ENCODE data around the gene IGSF3. TPM values are rescaled to one million over a fixed set of nuclear protein-coding genes. Genes with fewer than 3 reads are reported as not detected.

IGSF3 gene
- total RNA-seq, 1 donor from 2014 or later = 2.1 TPM

DNA sequence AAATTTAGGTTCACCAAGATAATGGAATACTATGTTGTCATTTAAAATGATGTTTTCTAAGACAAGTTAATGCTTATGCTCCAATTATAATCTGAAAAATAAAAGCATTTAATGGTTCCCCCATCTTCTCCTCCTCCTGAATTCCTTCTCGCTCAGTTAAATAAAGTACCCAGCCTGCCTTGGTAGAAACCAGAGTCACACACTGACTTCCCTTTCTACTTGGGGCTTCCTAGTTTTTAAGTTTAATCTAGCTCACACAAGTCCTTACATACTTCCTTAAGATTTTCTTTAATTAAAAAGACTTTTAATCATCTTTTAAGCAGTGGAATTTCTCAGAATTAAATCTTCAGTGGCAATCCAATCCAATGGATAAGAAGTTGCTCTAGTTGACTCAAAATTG is 129.6 kb downstream of the IGSF3 start:
- intact Hi-C loops (cut with micrococcal nuclease) = no loop called here

DNA sequence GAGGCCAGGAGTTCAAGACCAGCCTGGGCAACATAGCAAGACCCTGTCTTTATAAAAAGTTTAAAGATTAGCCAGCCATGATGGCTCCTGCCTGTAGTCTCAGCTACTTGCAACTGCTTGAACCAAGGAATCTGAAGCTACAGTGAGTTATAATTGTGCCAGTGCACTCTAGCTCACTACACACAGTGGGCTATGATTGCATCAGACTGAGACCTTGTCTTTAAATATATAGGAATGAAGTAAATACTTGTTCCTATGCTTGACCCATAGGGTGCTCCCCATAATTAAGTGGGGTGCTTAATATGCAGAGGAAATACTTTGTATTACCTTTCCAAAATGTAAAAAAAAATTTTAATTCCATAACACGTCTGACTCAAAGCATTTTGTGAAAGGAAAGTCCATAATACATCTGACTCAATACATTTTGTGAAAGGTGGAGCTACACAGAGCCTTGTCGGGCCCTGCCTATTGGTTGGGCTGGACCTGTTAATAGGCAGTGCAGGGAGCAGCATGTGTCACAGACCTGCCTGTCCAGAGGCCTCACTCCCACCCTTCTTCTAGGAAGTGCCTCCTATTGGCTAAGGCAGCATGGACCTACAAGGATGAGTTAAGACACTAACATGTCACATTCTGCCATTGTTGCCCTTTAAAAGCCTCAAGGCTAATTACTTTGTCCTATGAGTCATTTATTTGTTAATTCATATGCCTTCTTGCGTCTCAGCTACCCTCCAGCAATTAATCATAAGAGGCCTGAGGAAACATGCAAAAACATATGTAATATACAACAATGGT is 130.3 kb downstream of the IGSF3 start:
- no peak overlapping the region for H3K27ac Mint-ChIP-seq
- intact Hi-C loops (cut with micrococcal nuclease) = no loop called here
- H3K9me3 Mint-ChIP-seq = peaks cover 10% of the 10 kb centered on the region
- H3K4me3 Mint-ChIP-seq = no peak overlapping the region
- DNase-seq = no peak
- H3K36me3 Mint-ChIP-seq (ENCODE audit: low read depth) = peaks cover 67% of the 10 kb centered on the region
- H3K27me3 Mint-ChIP-seq = no peaks in the 10 kb centered on the region
- H3K4me1 Mint-ChIP-seq = peaks cover 53% of the 10 kb centered on the region

More for the DNA sequence above, 129.6 kb downstream of the IGSF3 start:
- Mint-ChIP-seq H3K9me3 (peaks cover 10% of the 10 kb centered on the region), H3K4me1 (peaks cover 58% of the 10 kb centered on the region), H3K36me3 (ENCODE audit: low read depth) (peaks cover 72% of the 10 kb centered on the region), H3K4me3 (no peak overlapping the region), H3K27ac (peak overlapping the region; percentile 55), H3K27me3 (no peaks in the 10 kb centered on the region)
- no peak for DNase-seq

DNA sequence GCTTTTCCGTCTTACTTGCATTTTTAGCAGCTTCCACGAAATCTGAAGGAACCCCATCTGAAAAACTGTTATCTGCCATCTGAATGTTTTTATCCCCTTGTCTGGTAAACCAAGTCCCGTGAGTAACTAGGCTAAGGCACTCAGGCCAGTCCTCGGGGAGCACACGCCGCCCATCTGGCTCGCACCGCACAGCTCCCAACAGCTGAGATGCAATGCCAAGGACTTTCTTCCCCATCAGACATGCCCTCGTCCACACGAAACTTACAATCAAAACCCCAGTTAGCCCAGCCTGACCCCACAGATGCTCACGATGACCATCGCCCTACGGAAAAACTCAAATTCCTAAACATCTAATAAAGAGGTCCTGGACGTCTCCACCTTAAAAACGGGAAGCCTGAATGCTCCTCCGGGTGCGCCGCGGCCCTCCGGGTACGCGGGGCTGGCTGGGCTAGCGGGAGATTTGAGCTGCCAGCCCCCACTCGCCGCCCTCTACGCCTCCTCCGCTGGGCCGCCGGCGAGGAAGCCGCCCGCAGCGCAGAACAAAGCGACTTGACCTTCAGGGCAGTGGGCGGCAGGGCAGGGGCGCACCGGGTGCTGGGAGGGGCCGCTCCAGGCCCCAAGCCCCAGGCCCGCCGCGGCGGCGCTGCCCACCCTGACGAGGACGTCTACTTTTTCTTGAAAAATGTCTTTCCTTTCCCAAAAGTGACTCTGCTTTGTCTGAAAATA is 133.4 kb downstream of the IGSF3 start:
- no peak for DNase-seq
- H3K27ac Mint-ChIP-seq = no peak overlapping the region
- no peaks in the 10 kb centered on the region for H3K27me3 Mint-ChIP-seq
- intact Hi-C loops (cut with micrococcal nuclease) = no loop called here
- no peak overlapping the region for H3K4me3 Mint-ChIP-seq
- H3K4me1 Mint-ChIP-seq = peaks cover 31% of the 10 kb centered on the region
- peaks cover 64% of the 10 kb centered on the region for H3K36me3 Mint-ChIP-seq (ENCODE audit: low read depth)
- H3K9me3 Mint-ChIP-seq = peaks cover 4% of the 10 kb centered on the region

- Mint-ChIP-seq H3K36me3 (ENCODE audit: low read depth) (peaks cover 64% of the 10 kb centered on the region), H3K4me1 (peaks cover 23% of the 10 kb centered on the region), H3K9me3 (peaks cover 10% of the 10 kb centered on the region), H3K27ac (no peak overlapping the region), H3K27me3 (no peaks in the 10 kb centered on the region), H3K4me3 (no peak overlapping the region)
- intact Hi-C loops (cut with micrococcal nuclease) = no loop called here
- DNase-seq = no peak
These were observed 134.1 kb downstream of the IGSF3 start for GRCh38 chr1:116533429-116533820.

GRCh38 chr1:116532671-116533428 is 134.7 kb downstream of the IGSF3 start:
- H3K27ac Mint-ChIP-seq = no peak overlapping the region
- intact Hi-C loops (cut with micrococcal nuclease) = no loop called here
- H3K4me3 Mint-ChIP-seq = no peak overlapping the region
- DNase-seq = no peak
- no peaks in the 10 kb centered on the region for H3K27me3 Mint-ChIP-seq
- H3K4me1 Mint-ChIP-seq = peaks cover 19% of the 10 kb centered on the region
- peaks cover 16% of the 10 kb centered on the region for H3K9me3 Mint-ChIP-seq
- H3K36me3 Mint-ChIP-seq (ENCODE audit: low read depth) = peaks cover 65% of the 10 kb centered on the region

DNA sequence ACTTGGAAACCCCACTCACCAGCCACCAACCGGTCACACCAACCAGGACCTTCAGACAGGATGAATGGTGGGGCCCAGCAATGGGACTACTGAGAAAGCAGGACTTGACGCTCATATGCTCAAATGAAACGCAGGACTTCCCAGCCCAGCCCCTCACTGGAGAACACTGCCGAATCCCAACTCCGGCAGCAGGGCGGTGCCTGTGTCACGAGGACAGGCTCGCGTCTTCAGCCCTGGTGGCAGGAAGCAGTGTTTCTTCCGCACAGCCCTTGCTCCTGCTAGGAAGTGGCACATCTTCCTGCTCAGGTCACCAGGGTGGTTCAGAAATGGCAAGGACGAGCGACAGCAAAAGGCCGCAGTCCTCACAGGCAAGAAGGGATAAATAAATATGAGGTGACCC is 135.6 kb downstream of the IGSF3 start:
- H3K27me3 Mint-ChIP-seq = no peaks in the 10 kb centered on the region
- intact Hi-C loops (cut with micrococcal nuclease) = no loop called here
- peaks cover 70% of the 10 kb centered on the region for H3K36me3 Mint-ChIP-seq (ENCODE audit: low read depth)
- peaks cover 18% of the 10 kb centered on the region for H3K4me1 Mint-ChIP-seq
- H3K27ac Mint-ChIP-seq = no peak overlapping the region
- H3K9me3 Mint-ChIP-seq = peaks cover 20% of the 10 kb centered on the region
- no peak for DNase-seq
- no peak overlapping the region for H3K4me3 Mint-ChIP-seq

GRCh38 chr1:116529681-116530080 is 137.9 kb downstream of the IGSF3 start:
- intact Hi-C loops (cut with micrococcal nuclease) = no loop called here
- Mint-ChIP-seq H3K4me3 (no peak overlapping the region), H3K4me1 (peaks cover 9% of the 10 kb centered on the region), H3K9me3 (peaks cover 32% of the 10 kb centered on the region), H3K27ac (no peak overlapping the region), H3K36me3 (ENCODE audit: low read depth) (peaks cover 77% of the 10 kb centered on the region), H3K27me3 (no peaks in the 10 kb centered on the region)
- no peak for DNase-seq

DNA sequence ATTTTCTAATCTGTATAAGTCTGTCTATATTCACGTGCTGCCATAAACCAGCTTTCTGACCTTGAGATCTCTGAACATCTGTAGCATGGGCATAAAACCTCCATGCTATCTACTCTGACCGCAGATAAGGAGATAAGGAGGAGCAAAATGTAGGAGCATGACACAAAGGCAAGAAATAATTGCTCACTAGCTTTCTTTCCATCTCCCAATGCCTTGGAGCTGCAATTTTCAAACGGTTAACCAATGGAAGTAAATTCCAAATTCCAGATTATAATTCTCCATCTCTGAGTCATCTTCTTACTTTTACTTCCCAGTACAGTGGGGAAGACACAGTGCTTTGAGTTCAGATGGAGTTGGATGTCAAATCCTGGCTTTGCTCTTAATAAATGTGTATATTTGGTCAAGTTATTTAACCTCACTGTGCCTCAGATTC is 138.3 kb downstream of the IGSF3 start:
- intact Hi-C loops (cut with micrococcal nuclease) = no loop called here
- Mint-ChIP-seq H3K4me1 (peaks cover 9% of the 10 kb centered on the region), H3K4me3 (no peak overlapping the region), H3K27me3 (no peaks in the 10 kb centered on the region), H3K36me3 (ENCODE audit: low read depth) (peaks cover 75% of the 10 kb centered on the region), H3K9me3 (peaks cover 32% of the 10 kb centered on the region), H3K27ac (no peak overlapping the region)
- DNase-seq = no peak

DNA sequence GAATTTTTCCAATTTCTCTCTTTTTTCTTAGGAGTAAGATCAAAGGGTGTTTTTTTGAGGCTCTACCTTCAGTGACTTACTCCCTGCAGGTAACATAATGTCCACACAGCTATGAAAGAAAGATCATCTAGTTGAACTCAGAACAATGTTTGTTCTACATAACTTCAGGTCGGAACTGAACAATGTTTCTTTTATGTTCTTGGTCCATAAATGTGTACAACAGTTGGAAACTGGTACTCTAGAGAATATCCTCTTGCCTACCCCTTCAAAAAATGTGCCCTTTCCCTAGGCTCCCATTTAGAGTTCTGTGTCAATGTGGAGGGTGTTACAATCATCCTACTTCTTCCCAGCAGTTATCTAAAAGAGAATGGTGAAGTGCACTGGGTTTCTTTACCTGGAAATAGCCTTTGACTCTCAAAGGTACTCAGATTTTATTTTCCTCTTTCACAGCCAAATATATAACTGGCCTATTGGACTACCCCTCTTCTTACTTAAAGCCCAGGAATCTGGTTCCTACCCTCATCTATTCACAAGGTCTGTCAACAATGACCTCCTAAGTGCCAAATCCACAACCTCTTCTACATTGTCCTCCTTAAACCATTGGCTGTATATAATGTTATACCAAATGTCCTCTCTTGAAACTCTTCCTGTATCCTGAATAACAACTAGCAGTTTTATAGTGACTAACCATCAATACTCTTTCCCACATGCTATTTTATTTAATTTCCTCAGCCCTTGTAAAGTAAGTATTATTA is 139.0 kb downstream of the IGSF3 start:
- DNase-seq = no peak
- H3K9me3 Mint-ChIP-seq = peaks cover 32% of the 10 kb centered on the region
- peaks cover 7% of the 10 kb centered on the region for H3K4me1 Mint-ChIP-seq
- no peak overlapping the region for H3K27ac Mint-ChIP-seq
- H3K36me3 Mint-ChIP-seq (ENCODE audit: low read depth) = peaks cover 72% of the 10 kb centered on the region
- H3K27me3 Mint-ChIP-seq = no peaks in the 10 kb centered on the region
- no peak overlapping the region for H3K4me3 Mint-ChIP-seq
- intact Hi-C loops (cut with micrococcal nuclease) = no loop called here

GRCh38 chr1:116525440-116525839 is 142.1 kb downstream of the IGSF3 start:
- Mint-ChIP-seq H3K27me3 (no peaks in the 10 kb centered on the region), H3K36me3 (ENCODE audit: low read depth) (peaks cover 73% of the 10 kb centered on the region), H3K4me1 (peaks cover 2% of the 10 kb centered on the region), H3K4me3 (no peak overlapping the region), H3K27ac (no peak overlapping the region), H3K9me3 (peaks cover 28% of the 10 kb centered on the region)
- intact Hi-C loops (cut with micrococcal nuclease) = no loop called here
- DNase-seq = no peak

Other genes with a start within 250 kb of the IGSF3 start
- 26.5 and 31.0 TPM in 2 replicates for gene CD58, start 96.7 kb downstream of the IGSF3 start, total RNA-seq
- 500 and 501 TPM in 2 replicates for gene CD2, start 86.7 kb upstream of the IGSF3 start, total RNA-seq
- 35.4 and 35.6 TPM in 2 replicates for gene PTGFRN, start 242.2 kb upstream of the IGSF3 start, total RNA-seq